IMR-90 (cell line): Measurements from ENCODE around the gene C16orf92. TPM values are rescaled to one million over a fixed set of nuclear protein-coding genes. Genes with fewer than 3 reads are reported as not detected.

Experiments used
- ATAC-seq: fragments of 200-7000 bp; cut with Tn5 transposase; 2 replicates; pipeline ENCODE4 v1.9.1; 2020; ENCODE audit warnings: low read depth, mild to moderate bottlenecking, moderate library complexity
- BruUV-seq: library from RNA; stranded (reverse); fragments of 400-500 nt; replicated peaks from 2 replicates; lab custom pipeline; 2021; lab: Mats Ljungman, UMichigan
- CTCF ChIA-PET: fragments of 300-600 bp; formaldehyde crosslinking; extraction: SDS; loops from one replicate; lab custom pipeline; 2021; ENCODE audit warnings: antibody characterized with exemption; lab: Yijun Ruan, JAX
- POLR2A ChIA-PET: fragments of 300-600 bp; sonication (Branson Sonifier 250); formaldehyde crosslinking; loops from one replicate; lab custom pipeline; 2022; ENCODE audit warnings: antibody characterized with exemption; ENCODE audit not compliant: unreplicated experiment; lab: Charles Lee
- DNase-seq: peaks from one replicate; pipeline ENCODE4 v3.0.0; 2013
- H2AFZ ChIP-seq: replicated peaks from 2 replicates; pipeline ENCODE3; 2013; ENCODE audit warnings: low read length, mild to moderate bottlenecking; ENCODE audit not compliant: poor library complexity
- H2AK5ac ChIP-seq: 2 replicates; pipeline ENCODE4 v1.6.1; 2013; ENCODE audit warnings: low read depth, low read length, inconsistent platforms
- H2AK9ac ChIP-seq: replicated peaks from 2 replicates; pipeline ENCODE3; 2013; ENCODE audit warnings: mild to moderate bottlenecking, low read depth, low read length, moderate library complexity; ENCODE audit not compliant: poor library complexity
- H2BK120ac ChIP-seq: 2 replicates; pipeline ENCODE4 v1.6.1; 2013; ENCODE audit warnings: low read depth, low read length, inconsistent platforms
- H2BK15ac ChIP-seq: 3 replicates; pipeline ENCODE4 v1.6.1; 2013; ENCODE audit warnings: low read depth, low read length, inconsistent platforms
- H2BK20ac ChIP-seq: 2 replicates; pipeline ENCODE4 v1.6.1; 2013; ENCODE audit warnings: low read depth, mild to moderate bottlenecking, inconsistent platforms, low read length, moderate library complexity
- H2BK5ac ChIP-seq: 2 replicates; pipeline ENCODE4 v1.6.1; 2013; ENCODE audit warnings: mild to moderate bottlenecking, low read depth, low read length, inconsistent platforms; ENCODE audit not compliant: poor library complexity, severe bottlenecking
- H3K14ac ChIP-seq: replicated peaks from 2 replicates; pipeline ENCODE4 v1.6.1; 2013; ENCODE audit warnings: low read depth, low read length, inconsistent platforms
- H3K18ac ChIP-seq: 2 replicates; pipeline ENCODE4 v1.6.1; 2013; ENCODE audit warnings: low read depth, low read length, control low read depth
- H3K23ac ChIP-seq: 2 replicates; pipeline ENCODE4 v1.6.1; 2013; ENCODE audit warnings: low read depth, low read length, inconsistent platforms
- H3K27ac ChIP-seq: 2 replicates; pipeline ENCODE4 v1.5.1; 2013; ENCODE audit warnings: mild to moderate bottlenecking, control low read depth, low read length; ENCODE audit not compliant: insufficient read depth
- H3K27me3 ChIP-seq: 2 replicates; pipeline ENCODE4 v1.6.1; 2013; ENCODE audit warnings: low read length; ENCODE audit not compliant: control insufficient read depth, insufficient read depth
- H3K36me3 ChIP-seq: 2 replicates; pipeline ENCODE4 v1.6.1; 2013; ENCODE audit warnings: low read length, mixed read lengths; ENCODE audit not compliant: control insufficient read depth, insufficient read depth
- H3K4ac ChIP-seq: 2 replicates; pipeline ENCODE4 v1.6.1; 2013; ENCODE audit warnings: low read depth, low read length, inconsistent platforms
- H3K4me1 ChIP-seq: 2 replicates; pipeline ENCODE4 v1.6.1; 2013; ENCODE audit warnings: low read length, mixed read lengths; ENCODE audit not compliant: control insufficient read depth, insufficient read depth
- H3K4me2 ChIP-seq: 2 replicates; pipeline ENCODE4 v1.6.1; 2013; ENCODE audit warnings: low read depth, mild to moderate bottlenecking, control low read depth, low read length, moderate library complexity
- H3K4me3 ChIP-seq: 2 replicates; pipeline ENCODE4 v1.5.1; 2013; ENCODE audit warnings: low read depth, mild to moderate bottlenecking, control low read depth, low read length, moderate library complexity; ENCODE audit not compliant: insufficient read depth
- H3K56ac ChIP-seq: 2 replicates; pipeline ENCODE4 v1.6.1; 2013; ENCODE audit warnings: low read length, inconsistent platforms; ENCODE audit not compliant: insufficient read depth; ENCODE audit errors: extremely low read depth
- H3K79me1 ChIP-seq, 2 experiments: 2 replicates each; pipeline ENCODE4 v1.6.1; 2013; ENCODE audit warnings: low read length in 2 of 2, inconsistent platforms in 1 of 2, low read depth in 1 of 2
- H3K9ac ChIP-seq: 2 replicates; pipeline ENCODE4 v1.6.1; 2013; ENCODE audit warnings: low read depth, low read length, control low read depth
- H3K9me1 ChIP-seq: 2 replicates; pipeline ENCODE4 v1.6.1; 2013; ENCODE audit warnings: low read length, inconsistent platforms; ENCODE audit not compliant: insufficient read depth
- H3K9me3 ChIP-seq: 2 replicates; pipeline ENCODE4 v1.6.1; 2013; ENCODE audit warnings: low read length; ENCODE audit not compliant: control insufficient read depth, insufficient read depth
- H4K20me1 ChIP-seq: 2 replicates; pipeline ENCODE4 v1.6.1; 2013; ENCODE audit warnings: low read length, inconsistent platforms; ENCODE audit not compliant: insufficient read depth
- H4K5ac ChIP-seq: 2 replicates; pipeline ENCODE4 v1.6.1; 2013; ENCODE audit warnings: mild to moderate bottlenecking, low read depth, low read length, control low read depth
- H4K8ac ChIP-seq, 2 experiments: 2 replicates each; pipeline ENCODE4 v1.6.1; 2013; ENCODE audit warnings: low read depth in 2 of 2, low read length in 2 of 2, control low read depth in 1 of 2, inconsistent platforms in 1 of 2
- H4K91ac ChIP-seq: 2 replicates; pipeline ENCODE4 v1.6.1; 2013; ENCODE audit warnings: low read depth, low read length, inconsistent platforms; ENCODE audit not compliant: insufficient read depth
- BHLHE40 ChIP-seq: fragments of 150-350 bp; IDR thresholded peaks from 2 replicates; pipeline ENCODE4 v1.6.1; 2016; ENCODE audit warnings: mild to moderate bottlenecking, low read depth, low read length
- CTCF ChIP-seq: conservative IDR thresholded peaks from 2 replicates; pipeline ENCODE4 v1.5.1; 2012; ENCODE audit warnings: mild to moderate bottlenecking, low read depth, low read length, improper control_type of control experiment
- ELK1 ChIP-seq: fragments of 150-350 bp; IDR thresholded peaks from 2 replicates; pipeline ENCODE4 v1.6.1; 2016; ENCODE audit warnings: low read depth, mild to moderate bottlenecking, low read length, moderate library complexity, borderline replicate concordance
- FOS ChIP-seq: fragments of 150-350 bp; IDR thresholded peaks from 2 replicates; pipeline ENCODE4 v1.6.1; 2016; ENCODE audit warnings: low read depth, low read length
- MAFK ChIP-seq: IDR thresholded peaks from 2 replicates; pipeline ENCODE4 v1.6.1; 2012; ENCODE audit warnings: low read depth, low read length, improper control_type of control experiment
- MAZ ChIP-seq: IDR thresholded peaks from 2 replicates; pipeline ENCODE4 v1.6.1; 2012; ENCODE audit warnings: low read depth, mild to moderate bottlenecking, low read length, improper control_type of control experiment, moderate library complexity, borderline replicate concordance
- NFE2L2 ChIP-seq: fragments of 150-350 bp; IDR thresholded peaks from 2 replicates; pipeline ENCODE4 v1.6.1; 2016; ENCODE audit warnings: low read depth, mild to moderate bottlenecking, low read length
- RCOR1 ChIP-seq: IDR thresholded peaks from 2 replicates; pipeline ENCODE4 v1.6.1; 2012; ENCODE audit warnings: mild to moderate bottlenecking, low read length, improper control_type of control experiment; ENCODE audit not compliant: insufficient replicate concordance
- WGBS, 2 experiments: methylation state at CpG; one replicate each; pipeline versions ENCODE4 v1.1.5 to v1.1.7; 2013; ENCODE audit warnings: missing lambda C conversion rate in 2 of 2; ENCODE audit not compliant: insufficient read length in 1 of 2; ENCODE audit errors: extremely low coverage in 2 of 2; 5-methylcytosine and 5-hydroxymethylcytosine counted together
- dilution Hi-C: fragments of 300-500 bp; cut with HindIII; formaldehyde crosslinking; loops from one replicate; pipeline ENCODE4 v1.14.3; 2018; ENCODE audit warnings: low sequenced_read_pairs; ENCODE audit not compliant: unreplicated experiment
- in situ Hi-C: fragments of 300-500 bp; cut with MboI; formaldehyde crosslinking; loops from 3 replicates; pipeline ENCODE4 v1.14.3; 2019; ENCODE audit warnings: low sequenced_read_pairs, inconsistent platforms, mixed read lengths
- intact Hi-C: fragments of 100-400 bp; cut with micrococcal nuclease; formaldehyde crosslinking; loops from 2 replicates; pipeline ENCODE4 v1.10.0; 2022
- polyA plus RNA-seq, 3 experiments: library from polyadenylated mRNA; depleted of rRNA; stranded (reverse); fragments of >200 nt; gene quantifications; 2 replicates each; pipeline ENCODE4 v1.2.3, GENCODE V29; 2012; ENCODE audit warnings: low replicate concordance in 1 of 3
- total RNA-seq: library from RNA; depleted of rRNA; stranded (reverse); fragments of >200 nt; gene quantifications from 2 replicates; pipeline ENCODE4 v1.2.3, GENCODE V29; 2012

The C16orf92 gene
- total and polyA plus RNA-seq, 2 of the 4 experiments (the other 2 are of a cell fraction), result not detected

- TF ChIP-seq CTCF, result peak; percentile 78
Measured at GRCh38 chr16:30032083-30032819, 9.3 kb downstream of the C16orf92 start (continued).

DNA sequence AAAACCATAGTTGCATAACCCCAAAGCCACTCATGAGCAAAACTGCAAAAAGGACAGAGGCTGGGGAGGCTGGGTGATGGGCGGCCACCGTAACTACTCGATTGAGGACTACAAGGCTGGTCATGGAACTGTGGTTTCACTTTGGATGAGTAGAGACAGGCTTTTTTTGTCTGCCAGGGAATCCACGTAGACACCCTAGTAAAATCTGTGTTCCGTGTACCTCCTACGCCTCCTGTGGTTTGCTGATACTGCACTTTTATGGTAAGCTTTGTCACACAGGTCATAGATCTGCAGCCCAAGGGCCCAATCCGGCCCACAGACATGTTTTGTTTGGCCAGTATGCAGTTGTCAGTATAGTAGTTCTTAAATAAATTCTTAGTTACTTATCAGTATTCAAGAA, 10.3 kb downstream of the C16orf92 start:
- H3K56ac ChIP-seq, result no peak overlapping the region
- CTCF ChIA-PET, result no interaction called here
- no peaks in the 10 kb centered on the region for H3K4me1 ChIP-seq
- H3K79me1 ChIP-seq, result no peaks in the 10 kb centered on the region
- no peak overlapping the region for H3K4me2 ChIP-seq
- no peak overlapping the region for H3K9ac ChIP-seq
- no peak overlapping the region for H4K91ac ChIP-seq
- H4K20me1 ChIP-seq, result peaks cover 6% of the 10 kb centered on the region; the same call in 1 of the 2 replicates
- H2BK5ac ChIP-seq, result no peak overlapping the region
- no peak overlapping the region for H3K23ac ChIP-seq
- H3K4me3 ChIP-seq, result no peak overlapping the region
- ATAC-seq (no peak), DNase-seq (no peak)
- no peak overlapping the region for H3K4ac ChIP-seq
- H2AFZ ChIP-seq, result no peak overlapping the region
- peaks cover 45% of the 10 kb centered on the region for H3K27me3 ChIP-seq
- no peak overlapping the region for H2BK120ac ChIP-seq
- no peaks in the 10 kb centered on the region for H3K9me3 ChIP-seq
- TF ChIP-seq BHLHE40 (no peak), ELK1 (no peak), NFE2L2 (no peak), MAFK (peak; percentile 76), RCOR1 (no peak), FOS (no peak), MAZ (no peak)
- no peak overlapping the region for H2BK20ac ChIP-seq
- H2BK15ac ChIP-seq, result no peak overlapping the region
- no peaks in the 10 kb centered on the region for H3K36me3 ChIP-seq
- no peak overlapping the region for H3K18ac ChIP-seq
- BruUV-seq, result no TSS peak
- in situ Hi-C loops, result no loop called here
- H4K5ac ChIP-seq, result no peak overlapping the region
- no peak overlapping the region for H2AK5ac ChIP-seq
- POLR2A ChIA-PET, result no interaction called here
- H3K27ac ChIP-seq, result no peak overlapping the region
- no peak overlapping the region for H4K8ac ChIP-seq
- no peak overlapping the region for H3K14ac ChIP-seq
- dilution Hi-C loops, result no loop called here
- no peak overlapping the region for H2AK9ac ChIP-seq
- H3K9me1 ChIP-seq, result no peaks in the 10 kb centered on the region
- intact Hi-C loops, result no loop called here
- no CpG with 5 or more reads among the region's 7 CpGs for WGBS, 2 experiments
